ENCODE results near the gene COL25A1.

DNA sequence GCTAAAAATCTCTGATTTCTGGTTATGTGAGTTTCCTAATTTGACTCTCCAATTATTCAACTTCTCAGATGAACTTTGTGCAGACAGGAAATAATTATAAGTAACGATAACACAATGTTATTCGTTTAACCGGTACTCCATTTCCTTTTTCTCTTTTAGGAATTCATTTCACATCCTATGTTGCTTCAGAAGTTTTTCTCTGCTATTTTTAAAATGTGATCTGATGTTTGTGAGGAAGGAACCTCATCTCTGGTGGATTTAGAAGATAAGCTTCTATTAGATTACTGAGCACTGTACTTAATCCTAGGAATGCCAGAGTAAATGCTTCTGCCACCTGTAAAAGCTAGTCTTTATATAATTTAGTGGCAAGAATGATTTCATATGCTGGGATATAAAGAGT is 423.7 kb downstream of the COL25A1 start:
- no peak for TF ChIP-seq YY1 (IDR thresholded peaks at IDR 0.05; ENCODE audit: insufficient read depth, insufficient read length)
- no peak for TF ChIP-seq ZNF274 (IDR thresholded peaks at IDR 0.05; ENCODE audit: low read depth, low read length)
- no peak for TF ChIP-seq SUZ12 (IDR thresholded peaks at IDR 0.05; ENCODE audit: extremely low read depth, insufficient read depth, insufficient read length)

Data from NT2/D1 (cell line).